NCI-H69 (cell line): Measurements from ENCODE around the gene POMGNT2.

ENCODE experiments used
- DNase-seq: peaks from one replicate; lab custom pipeline; 2025; lab: John Stamatoyannopoulos, UW

The POMGNT2 gene

GRCh38 chr3:43043793-43044192 is 62.1 kb downstream of the POMGNT2 start:
- no peak for DNase-seq

DNA sequence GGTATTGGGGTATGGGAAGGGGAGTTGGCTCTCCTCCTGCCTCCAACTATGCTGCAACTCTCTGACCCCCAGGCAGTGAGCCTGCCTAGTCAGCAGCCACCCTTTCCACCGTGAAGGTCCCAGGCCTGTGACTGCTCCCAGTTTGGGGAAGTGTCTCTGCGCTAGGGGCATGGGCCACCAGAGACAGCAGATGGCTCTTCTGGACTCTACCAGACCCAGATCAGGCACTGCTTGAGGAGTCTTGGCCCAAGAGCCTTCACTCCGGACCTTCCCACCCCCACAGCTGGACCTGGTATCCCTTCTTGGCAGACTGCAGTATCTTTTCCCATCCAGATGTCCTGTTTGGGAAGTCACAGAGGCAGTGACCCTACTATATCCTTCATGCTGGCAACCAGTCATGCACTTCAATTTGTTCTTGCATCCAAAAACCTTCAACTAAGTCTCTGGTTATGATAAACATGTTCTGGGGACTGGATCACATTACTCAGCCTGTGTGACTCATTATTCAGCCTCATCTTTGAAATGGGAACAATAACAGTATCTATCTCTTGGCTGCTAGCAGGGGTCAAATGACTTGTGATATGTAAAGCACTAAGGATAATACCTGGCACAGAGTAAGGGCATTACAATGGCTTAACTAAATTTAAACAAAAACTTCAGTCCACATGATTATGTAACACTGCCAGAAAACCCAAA is 62.7 kb downstream of the POMGNT2 start:
- no peak for DNase-seq

GRCh38 chr3:43041517-43041916 is 64.4 kb downstream of the POMGNT2 start:
- DNase-seq = no peak

- no peak for DNase-seq
Measured at GRCh38 chr3:43038010-43038409, 67.9 kb downstream of the POMGNT2 start.

GRCh38 chr3:43036621-43037423 is 69.1 kb downstream of the POMGNT2 start:
- DNase-seq = no peak

DNA sequence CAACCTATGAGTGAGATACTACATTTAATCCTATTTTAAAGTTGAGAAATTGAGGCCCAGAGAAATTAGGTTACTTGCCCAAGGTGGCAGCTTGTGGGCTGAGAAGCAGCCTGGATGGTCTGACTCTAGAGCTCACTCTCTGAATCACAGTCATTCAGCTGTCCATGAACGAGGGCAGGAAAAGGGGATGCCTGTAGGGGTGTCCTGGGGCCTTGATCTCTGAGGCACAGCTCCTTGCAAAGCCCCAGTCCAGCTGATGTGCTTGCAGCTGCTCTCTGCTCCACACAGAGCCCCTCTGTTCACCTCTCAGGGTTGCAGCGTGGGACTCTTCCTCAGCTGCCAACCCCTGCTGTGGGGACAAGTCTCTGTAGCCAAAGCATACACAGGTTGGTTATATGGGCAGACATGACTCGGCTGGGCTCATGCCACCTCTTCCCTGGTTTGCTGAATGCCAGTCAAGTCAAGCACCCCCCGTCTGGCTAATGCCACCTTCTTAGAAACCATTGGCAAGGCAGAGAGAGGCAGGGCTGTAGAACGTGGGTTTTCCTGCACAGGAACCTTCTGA is 70.0 kb downstream of the POMGNT2 start:
- no peak for DNase-seq

- no peak for DNase-seq
Measured at GRCh38 chr3:43034911-43035310, 71.0 kb downstream of the POMGNT2 start.

- DNase-seq = no peak
Measured at GRCh38 chr3:43034200-43034599, 71.7 kb downstream of the POMGNT2 start.

- DNase-seq = no peak
Measured at GRCh38 chr3:43032646-43033628, 72.9 kb downstream of the POMGNT2 start.

DNA sequence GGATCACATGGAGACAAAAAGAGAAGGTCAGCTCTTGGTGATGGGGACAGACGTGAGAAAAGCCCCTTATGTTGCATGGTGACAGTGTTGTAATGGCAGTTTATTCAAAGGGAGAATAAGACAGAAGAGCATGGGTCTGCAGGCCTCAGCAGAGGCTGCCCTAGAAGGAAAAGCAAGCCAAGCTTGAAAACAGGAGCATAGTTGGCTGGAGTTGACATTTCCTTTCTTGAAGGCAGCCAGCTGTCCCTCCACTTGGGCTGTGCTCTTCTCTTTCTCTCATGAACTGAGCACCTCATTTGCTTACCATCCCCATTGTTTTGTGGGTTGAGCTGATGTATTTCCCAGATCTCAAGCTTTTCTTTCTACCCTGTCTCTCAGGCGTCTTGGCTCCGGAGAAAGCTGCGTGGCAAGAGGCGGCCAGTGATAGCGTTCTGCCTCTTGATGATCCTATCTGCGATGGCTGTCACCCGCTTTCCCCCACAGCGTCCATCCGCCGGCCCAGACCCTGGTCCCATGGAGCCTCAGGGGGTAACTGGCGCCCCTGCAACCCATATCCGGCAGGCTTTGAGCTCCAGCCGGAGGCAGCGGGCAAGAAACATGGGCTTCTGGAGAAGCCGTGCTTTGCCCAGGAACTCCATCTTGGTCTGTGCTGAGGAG is 73.9 kb downstream of the POMGNT2 start:
- no peak for DNase-seq

- DNase-seq = no peak
Measured at GRCh38 chr3:43031485-43031884, 74.4 kb downstream of the POMGNT2 start.

DNA sequence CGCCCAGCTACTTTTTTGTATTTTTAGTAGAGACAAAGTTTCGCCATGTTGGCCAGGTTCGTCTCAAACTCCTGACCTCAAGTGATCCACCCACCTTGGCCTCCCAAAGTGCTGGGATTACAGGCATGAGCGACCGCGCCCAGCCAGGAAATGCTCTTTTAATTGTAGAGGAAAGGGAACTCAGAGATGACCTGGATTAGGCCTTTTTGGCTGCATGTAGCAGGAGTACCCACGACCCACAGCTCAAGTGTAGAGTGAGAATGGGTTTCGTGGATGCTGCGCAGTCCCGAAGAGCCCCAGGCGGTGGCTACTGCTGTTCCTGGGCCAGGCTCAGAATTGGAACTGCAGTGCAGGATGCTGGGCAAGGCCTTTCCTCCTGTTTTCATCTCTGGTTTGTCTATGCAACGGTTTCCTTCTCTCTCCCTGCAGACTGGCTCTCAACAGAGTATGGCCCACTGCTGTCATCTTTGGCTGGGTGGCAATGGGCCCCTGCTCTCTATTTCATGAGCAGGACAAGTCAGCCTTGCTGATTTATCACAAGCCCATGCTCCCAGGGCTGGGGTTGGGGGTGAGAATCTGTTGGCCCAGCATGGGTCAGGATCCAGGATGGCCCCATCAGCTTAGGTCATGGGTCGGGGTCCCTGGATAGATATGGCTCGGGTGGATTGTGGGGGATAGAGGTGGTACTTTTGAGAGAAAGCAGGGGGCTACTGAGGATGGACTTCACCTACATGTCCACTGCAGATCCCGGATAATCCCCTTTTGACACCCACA is 75.5 kb downstream of the POMGNT2 start:
- no peak for DNase-seq
